HFFc6 (cell line): Measurements from ENCODE around the gene ADAMTS17. TPM values are rescaled to one million over a fixed set of nuclear protein-coding genes. Genes with fewer than 3 reads are reported as not detected.

ENCODE experiments used
- DNase-seq: peaks from one replicate; pipeline ENCODE4 v3.0.0-alpha.2; 2018
- H3K27ac Mint-ChIP-seq: 2 replicates; pipeline ENCODE4 v1.8.0; 2020; ENCODE audit warnings: mild to moderate bottlenecking, mixed read lengths
- H3K27me3 Mint-ChIP-seq: 2 replicates; pipeline ENCODE4 v1.8.0; 2021; ENCODE audit warnings: mild to moderate bottlenecking, moderate library complexity, mixed read lengths; ENCODE audit not compliant: insufficient read depth
- H3K36me3 Mint-ChIP-seq: 2 replicates; pipeline ENCODE4 v1.8.0; 2021; ENCODE audit warnings: low read depth, mixed read lengths
- H3K4me1 Mint-ChIP-seq: 2 replicates; pipeline ENCODE4 v1.8.0; 2020; ENCODE audit warnings: low read depth, mixed read lengths
- H3K4me3 Mint-ChIP-seq: 2 replicates; pipeline ENCODE4 v1.8.0; 2020; ENCODE audit warnings: mild to moderate bottlenecking, moderate library complexity, mixed read lengths
- H3K9me3 Mint-ChIP-seq: 2 replicates; pipeline ENCODE4 v1.8.0; 2020; ENCODE audit warnings: mild to moderate bottlenecking, mixed read lengths
- total RNA-seq, 6 experiments: library from RNA; stranded (reverse); fragmentation: NEBNext Ultra II Directional; extraction: Animal tissue kit (Norgen Biotek cat#: 25700); gene quantifications; 2 replicates in 1 of 6; 3 replicates in 5 of 6; pipeline ENCODE4 v1.2.3, GENCODE V29; 2021
- TF ChIP-seq, protein P1 (sequence below): fragments of 200-600 bp; sonication (generic); IDR thresholded peaks from 2 replicates; pipeline ENCODE4 v1.5.0; 2021; ENCODE audit warnings: antibody characterized with exemption, mild to moderate bottlenecking

Gene ADAMTS17
- total RNA-seq, 6 experiments from 2014 or later = not detected

- Mint-ChIP-seq H3K9me3 (peaks cover 61% of the 10 kb centered on the region), H3K4me1 (peaks cover 26% of the 10 kb centered on the region; the same call in 1 of the 2 replicates), H3K4me3 (no peak overlapping the region), H3K27ac (no peak overlapping the region), H3K36me3 (no peaks in the 10 kb centered on the region; the same call in 1 of the 2 replicates), H3K27me3 (peaks cover 1% of the 10 kb centered on the region)
- DNase-seq = no peak
- TF ChIP-seq, protein P1, sequence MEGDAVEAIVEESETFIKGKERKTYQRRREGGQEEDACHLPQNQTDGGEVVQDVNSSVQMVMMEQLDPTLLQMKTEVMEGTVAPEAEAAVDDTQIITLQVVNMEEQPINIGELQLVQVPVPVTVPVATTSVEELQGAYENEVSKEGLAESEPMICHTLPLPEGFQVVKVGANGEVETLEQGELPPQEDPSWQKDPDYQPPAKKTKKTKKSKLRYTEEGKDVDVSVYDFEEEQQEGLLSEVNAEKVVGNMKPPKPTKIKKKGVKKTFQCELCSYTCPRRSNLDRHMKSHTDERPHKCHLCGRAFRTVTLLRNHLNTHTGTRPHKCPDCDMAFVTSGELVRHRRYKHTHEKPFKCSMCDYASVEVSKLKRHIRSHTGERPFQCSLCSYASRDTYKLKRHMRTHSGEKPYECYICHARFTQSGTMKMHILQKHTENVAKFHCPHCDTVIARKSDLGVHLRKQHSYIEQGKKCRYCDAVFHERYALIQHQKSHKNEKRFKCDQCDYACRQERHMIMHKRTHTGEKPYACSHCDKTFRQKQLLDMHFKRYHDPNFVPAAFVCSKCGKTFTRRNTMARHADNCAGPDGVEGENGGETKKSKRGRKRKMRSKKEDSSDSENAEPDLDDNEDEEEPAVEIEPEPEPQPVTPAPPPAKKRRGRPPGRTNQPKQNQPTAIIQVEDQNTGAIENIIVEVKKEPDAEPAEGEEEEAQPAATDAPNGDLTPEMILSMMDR = no peak
Measured at GRCh38 chr15:100029868-100030479, 311.8 kb downstream of the ADAMTS17 start.

GRCh38 chr15:100029045-100029444 is 312.7 kb downstream of the ADAMTS17 start:
- peaks cover 1% of the 10 kb centered on the region for H3K27me3 Mint-ChIP-seq
- no peak overlapping the region for H3K4me3 Mint-ChIP-seq
- TF ChIP-seq, protein P1 = no peak
- no peak overlapping the region for H3K27ac Mint-ChIP-seq
- H3K4me1 Mint-ChIP-seq = peaks cover 26% of the 10 kb centered on the region; the same call in 1 of the 2 replicates
- DNase-seq = no peak
- H3K9me3 Mint-ChIP-seq = peaks cover 61% of the 10 kb centered on the region
- H3K36me3 Mint-ChIP-seq = no peaks in the 10 kb centered on the region; the same call in 1 of the 2 replicates

DNA sequence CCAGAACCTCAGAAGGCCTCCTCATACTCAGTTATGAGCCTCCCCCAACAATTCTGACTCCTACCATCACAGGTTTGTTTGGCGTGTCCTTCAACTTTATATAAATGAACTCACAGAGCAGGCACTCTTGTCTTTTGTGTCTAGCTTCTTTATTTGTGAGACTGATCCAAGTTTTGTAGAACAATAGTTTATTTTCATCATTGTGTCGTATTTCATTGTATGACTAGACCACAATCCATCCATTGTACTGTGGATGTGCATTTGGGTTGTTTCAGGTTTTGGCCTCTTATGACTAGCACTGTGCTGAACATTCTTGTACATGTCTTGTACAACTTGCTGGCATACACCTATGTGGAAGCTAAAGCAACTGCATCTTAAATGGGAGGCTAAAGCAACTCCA is 315.7 kb downstream of the ADAMTS17 start:
- TF ChIP-seq, protein P1 = no peak
- Mint-ChIP-seq H3K27ac (no peak overlapping the region), H3K4me3 (no peak overlapping the region), H3K4me1 (peaks cover 8% of the 10 kb centered on the region; the same call in 1 of the 2 replicates), H3K27me3 (peaks cover 1% of the 10 kb centered on the region), H3K36me3 (no peaks in the 10 kb centered on the region; the same call in 1 of the 2 replicates), H3K9me3 (peaks cover 60% of the 10 kb centered on the region)
- no peak for DNase-seq

DNA sequence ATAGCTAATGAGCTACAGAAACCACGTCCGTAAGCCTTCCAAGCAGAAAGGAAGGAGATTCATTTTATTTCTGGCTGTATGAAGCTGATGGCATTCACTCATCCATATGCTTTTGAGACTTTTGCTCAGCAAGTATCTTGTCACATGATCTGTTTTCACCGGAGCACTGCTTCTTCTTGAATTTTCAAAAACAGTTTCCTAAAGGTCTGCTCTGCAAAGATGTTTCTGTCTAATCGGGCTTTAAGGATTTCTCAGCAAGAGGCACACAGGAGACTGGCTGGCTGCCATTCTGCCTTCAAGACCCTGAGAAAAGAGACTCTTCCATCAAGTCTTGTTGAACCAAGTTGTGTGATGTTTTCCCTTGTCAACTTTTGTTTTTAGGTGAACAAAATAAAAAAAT is 319.0 kb downstream of the ADAMTS17 start:
- Mint-ChIP-seq H3K27me3 (peaks cover 1% of the 10 kb centered on the region), H3K36me3 (no peaks in the 10 kb centered on the region), H3K9me3 (peaks cover 44% of the 10 kb centered on the region), H3K4me1 (no peaks in the 10 kb centered on the region; the same call in 1 of the 2 replicates), H3K27ac (no peak overlapping the region), H3K4me3 (no peak overlapping the region)
- DNase-seq = no peak
- TF ChIP-seq, protein P1 = no peak

GRCh38 chr15:100022391-100022790 is 319.4 kb downstream of the ADAMTS17 start:
- H3K4me3 Mint-ChIP-seq = no peak overlapping the region
- H3K27ac Mint-ChIP-seq = no peak overlapping the region
- no peaks in the 10 kb centered on the region for H3K36me3 Mint-ChIP-seq
- TF ChIP-seq, protein P1 = no peak
- H3K27me3 Mint-ChIP-seq = peaks cover 1% of the 10 kb centered on the region
- H3K9me3 Mint-ChIP-seq = peaks cover 42% of the 10 kb centered on the region
- no peak for DNase-seq
- no peaks in the 10 kb centered on the region; the same call in 1 of the 2 replicates for H3K4me1 Mint-ChIP-seq
